HG02588 (cell line): ENCODE data around the gene FOXG1.
A peak's percentile ranks its signal among the peaks of the same experiment; 100 is the strongest.

Experiments
- ATAC-seq: cut with Tn5 transposase; IDR thresholded peaks from one replicate; pipeline ENCODE4 v1.9.1; 2021; ENCODE audit warnings: mild to moderate bottlenecking, moderate library complexity; ENCODE audit not compliant: unreplicated experiment

Gene FOXG1

GRCh38 chr14:28766469-28766955 is at the start of gene FOXG1:
Gene FOXG1, plus strand, starts transcription at chr14:28766787. Its CDS starts 493 bp downstream, at chr14:28767280.
- ATAC-seq: no peak

- ATAC-seq: no peak
Measured at GRCh38 chr14:28719130-28719529, 47.5 kb upstream of the FOXG1 start.

GRCh38 chr14:28731358-28731757 is 35.2 kb upstream of the FOXG1 start:
- ATAC-seq: no peak

- ATAC-seq: no peak
Measured at GRCh38 chr14:28742171-28742846, 24.3 kb upstream of the FOXG1 start.

- no peak for ATAC-seq
Measured at GRCh38 chr14:28744126-28744525, 22.5 kb upstream of the FOXG1 start.

- no peak for ATAC-seq
Measured at GRCh38 chr14:28745176-28745575, 21.4 kb upstream of the FOXG1 start.

- no peak for ATAC-seq
Measured at GRCh38 chr14:28746247-28746646, 20.3 kb upstream of the FOXG1 start.

- peak; percentile 77 for ATAC-seq
Measured at GRCh38 chr14:28751467-28752058, 15.0 kb upstream of the FOXG1 start.

GRCh38 chr14:28754209-28754985 is 12.2 kb upstream of the FOXG1 start:
- no peak for ATAC-seq

- no peak for ATAC-seq
Measured at GRCh38 chr14:28755198-28755815, 11.3 kb upstream of the FOXG1 start.

- ATAC-seq: no peak
Measured at GRCh38 chr14:28755884-28756268, 10.7 kb upstream of the FOXG1 start.

- no peak for ATAC-seq
Measured at GRCh38 chr14:28756269-28756883, 10.2 kb upstream of the FOXG1 start.

GRCh38 chr14:28756884-28757570 is 9.6 kb upstream of the FOXG1 start:
- ATAC-seq: no peak

- no peak for ATAC-seq
Measured at GRCh38 chr14:28757786-28758185, 8.8 kb upstream of the FOXG1 start.

GRCh38 chr14:28758253-28758884 is 8.2 kb upstream of the FOXG1 start:
- no peak for ATAC-seq

GRCh38 chr14:28758885-28759652 is 7.5 kb upstream of the FOXG1 start:
- no peak for ATAC-seq

GRCh38 chr14:28759653-28760313 is 6.8 kb upstream of the FOXG1 start:
- no peak for ATAC-seq

- ATAC-seq: no peak
Measured at GRCh38 chr14:28760431-28760996, 6.1 kb upstream of the FOXG1 start.
